GM12878 (cell line): ENCODE data around the gene PHRF1. TPM values are rescaled to one million over a fixed set of nuclear protein-coding genes. Genes with fewer than 3 reads are reported as not detected.
A peak's percentile ranks its signal among the peaks of the same experiment; 100 is the strongest.

Experiments
- ATAC-seq: fragments of 200-7000 bp; cut with Tn5 transposase; 3 replicates; pipeline ENCODE4 v1.9.1; 2020; ENCODE audit warnings: mild to moderate bottlenecking, moderate library complexity
- BruUV-seq: library from RNA; stranded (reverse); fragments of 400-500 nt; replicated peaks from 2 replicates; lab custom pipeline; 2021; lab: Mats Ljungman, UMichigan
- CTCF ChIA-PET: fragments of 300-600 bp; sonication (Branson Sonifier 250); formaldehyde crosslinking; extraction: SDS; loops from one replicate; lab custom pipeline; 2021; ENCODE audit warnings: inconsistent platforms; lab: Yijun Ruan, JAX
- POLR2A ChIA-PET: fragments of 350-600 bp; formaldehyde crosslinking; extraction: SDS; loops from one replicate; lab custom pipeline; 2021; ENCODE audit warnings: inconsistent platforms; lab: Charles Lee
- RAD21 ChIA-PET: fragments of 300-600 bp; sonication (Branson Sonifier 250); formaldehyde crosslinking; loops from one replicate; lab custom pipeline; 2023; ENCODE audit warnings: antibody characterized with exemption; ENCODE audit not compliant: unreplicated experiment; lab: Charles Lee
- SMC1A ChIA-PET: fragments of 300-600 bp; sonication (Branson Sonifier 250); formaldehyde crosslinking; loops from one replicate; lab custom pipeline; 2023; ENCODE audit not compliant: unreplicated experiment, uncharacterized antibody; lab: Charles Lee
- DNase-seq: peaks from one replicate; pipeline ENCODE4 v3.0.0-alpha.2; 2011; ENCODE audit warnings: low read depth, low spot score
- FAIRE-seq: peaks from 3 replicates; lab custom pipeline; 2011; peaks lifted over from hg19 to GRCh38; lab: Jason Lieb, UNC
- H2AFZ ChIP-seq: 2 replicates; pipeline ENCODE4 v1.6.0; 2011; ENCODE audit warnings: low read depth, low read length, control low read depth; ENCODE audit not compliant: control insufficient read depth
- H3K27ac ChIP-seq: 2 replicates; pipeline ENCODE4 v1.5.1; 2011; ENCODE audit warnings: control low read depth; ENCODE audit not compliant: control insufficient read depth, insufficient read depth
- H3K27me3 ChIP-seq, 2 experiments: replicated peaks in 1 of 2; 2 replicates each; pipeline versions ENCODE4 v1.6.0 to v1.6.1; 2011; ENCODE audit warnings: low read length in 1 of 2; ENCODE audit not compliant: control insufficient read depth in 2 of 2, insufficient read depth in 2 of 2
- H3K36me3 ChIP-seq, 2 experiments: 2 replicates each; pipeline ENCODE4 v1.5.1; 2011; ENCODE audit warnings: low read length in 1 of 2; ENCODE audit not compliant: control insufficient read depth in 2 of 2, insufficient read depth in 2 of 2
- H3K4me1 ChIP-seq: 2 replicates; pipeline ENCODE4 v1.6.1; 2011; ENCODE audit warnings: mild to moderate bottlenecking, low read length, moderate library complexity, mixed read lengths; ENCODE audit not compliant: control insufficient read depth, insufficient read depth
- H3K4me2 ChIP-seq: 2 replicates; pipeline ENCODE4 v1.6.0; 2011; ENCODE audit warnings: control low read depth; ENCODE audit not compliant: control insufficient read depth, insufficient read depth
- H3K4me3 ChIP-seq: fragments of 200-600 bp; sonication (generic); 2 replicates; pipeline ENCODE4 v1.5.1; 2016
- H3K79me2 ChIP-seq: 2 replicates; pipeline ENCODE4 v1.6.0; 2011; ENCODE audit warnings: low read length; ENCODE audit not compliant: control insufficient read depth, insufficient read depth
- H3K9ac ChIP-seq: 2 replicates; pipeline ENCODE4 v1.8.0; 2011; ENCODE audit warnings: low read length, control low read depth, mixed read lengths; ENCODE audit not compliant: control insufficient read depth, insufficient read depth
- H3K9me3 ChIP-seq: replicated peaks from 3 replicates; pipeline ENCODE4 v1.5.1; 2011; ENCODE audit warnings: mild to moderate bottlenecking, low read length; ENCODE audit not compliant: control insufficient read depth, insufficient read depth
- H4K20me1 ChIP-seq: 2 replicates; pipeline ENCODE4 v1.6.0; 2011; ENCODE audit not compliant: control insufficient read depth, insufficient read depth
- ASH2L ChIP-seq: fragments of 300-600, 200-600 bp; sonication (generic); IDR thresholded peaks from 2 replicates; pipeline ENCODE4 v1.6.1; 2017; ENCODE audit warnings: low read depth, mild to moderate bottlenecking, borderline replicate concordance
- CBX5 ChIP-seq: sonication (generic); IDR thresholded peaks from 2 replicates; pipeline ENCODE4 v1.6.1; 2016; ENCODE audit warnings: low read depth, moderate library complexity, mild to moderate bottlenecking, inconsistent platforms
- IRF3 ChIP-seq: fragments of 450-650 bp; IDR thresholded peaks from 2 replicates; pipeline ENCODE4 v1.6.1; 2014; ENCODE audit warnings: mild to moderate bottlenecking
- MAX ChIP-seq: IDR thresholded peaks from 2 replicates; pipeline ENCODE4 v1.6.1; 2012; ENCODE audit warnings: low read depth, low read length, improper control_type of control experiment
- MTA3 ChIP-seq: IDR thresholded peaks from 2 replicates; pipeline ENCODE4 v1.6.1; 2012; ENCODE audit warnings: low read length, inconsistent platforms, borderline replicate concordance
- NFYA ChIP-seq: IDR thresholded peaks from 2 replicates; pipeline ENCODE4 v1.6.1; 2011; ENCODE audit warnings: low read depth, mild to moderate bottlenecking, low read length, improper control_type of control experiment, borderline replicate concordance
- NRF1 ChIP-seq: conservative IDR thresholded peaks from 2 replicates; pipeline ENCODE4 v1.6.1; 2011; ENCODE audit warnings: mild to moderate bottlenecking, low read depth, low read length, improper control_type of control experiment
- POLR2AphosphoS2 ChIP-seq: IDR thresholded peaks from 2 replicates; pipeline ENCODE4 v1.6.1; 2011; ENCODE audit warnings: low read depth, mild to moderate bottlenecking, low read length, improper control_type of control experiment, moderate library complexity
- RELB ChIP-seq: fragments of 450-650 bp; IDR thresholded peaks from 2 replicates; pipeline ENCODE4 v1.6.1; 2017; ENCODE audit warnings: low read depth, mild to moderate bottlenecking, moderate library complexity
- RFX5 ChIP-seq: IDR thresholded peaks from 2 replicates; pipeline ENCODE4 v1.6.1; 2011; ENCODE audit warnings: low read depth, low read length, improper control_type of control experiment
- SIX5 ChIP-seq: IDR thresholded peaks from 2 replicates; pipeline ENCODE4 v1.6.1; 2011; ENCODE audit warnings: mild to moderate bottlenecking, low read depth, low read length, moderate library complexity; ENCODE audit not compliant: severe bottlenecking
- SMC3 ChIP-seq: IDR thresholded peaks from 2 replicates; pipeline ENCODE4 v1.6.1; 2011; ENCODE audit warnings: low read length, improper control_type of control experiment, borderline replicate concordance
- SUPT20H ChIP-seq: IDR thresholded peaks from 2 replicates; pipeline ENCODE4 v1.6.1; 2011; ENCODE audit warnings: low read depth, mild to moderate bottlenecking, low read length, moderate library complexity, borderline replicate concordance; ENCODE audit not compliant: control insufficient read depth
- USF1 ChIP-seq: IDR thresholded peaks from 2 replicates; pipeline ENCODE4 v1.6.1; 2011; ENCODE audit warnings: borderline replicate concordance, low read depth, mild to moderate bottlenecking, moderate library complexity, mixed read lengths, low read length; ENCODE audit not compliant: insufficient read depth; ENCODE audit errors: extremely low read length
- ZBED1 ChIP-seq: IDR thresholded peaks from 2 replicates; pipeline ENCODE4 v1.6.1; 2016; ENCODE audit warnings: borderline replicate concordance
- ZNF274 ChIP-seq: IDR thresholded peaks from one replicate; pipeline ENCODE4 v1.8.0; 2011; ENCODE audit not compliant: insufficient read length, insufficient read depth
- ZNF622 ChIP-seq: fragments of 450-650 bp; IDR thresholded peaks from 2 replicates; pipeline ENCODE4 v1.6.1; 2017; ENCODE audit warnings: mild to moderate bottlenecking, inconsistent platforms
- WGBS: methylation state at CpG from one replicate; pipeline ENCODE4 v1.1.6; 2016; ENCODE audit warnings: low lambda C conversion rate; ENCODE audit not compliant: insufficient replicate concordance, insufficient coverage; ENCODE audit errors: missing lambda C conversion rate; 5-methylcytosine and 5-hydroxymethylcytosine counted together
- in situ Hi-C: fragments of 300-500 bp; cut with MboI; formaldehyde crosslinking; loops from 9 replicates; pipeline ENCODE4 v1.14.3; 2018; ENCODE audit warnings: mixed read lengths
- intact Hi-C: fragments of 100-400 bp; cut with micrococcal nuclease; formaldehyde crosslinking; loops from one replicate; pipeline ENCODE4 v1.14.2; 2022; ENCODE audit not compliant: unreplicated experiment
- polyA plus RNA-seq, 11 experiments: library from polyadenylated mRNA; depleted of rRNA in 4 of 11; unstranded in 6 of 11; stranded (reverse) in 5 of 11; fragments of >200 nt; fragmentation: Nextera tagmentation in 4 of 11; fragmentation: Illumina TruSeq in 1 of 11; extraction: Ambion mirVana in 4 of 11; extraction: Trizol in 1 of 11; gene quantifications; 1 replicate in 1 of 11; 2 replicates in 10 of 11; pipeline versions ENCODE4 v1.2.1 to v1.2.3, GENCODE V29; 2011 to 2016; ENCODE audit warnings: inconsistent platforms in 2 of 11, missing spikeins in 2 of 11, low read depth in 1 of 11
- total RNA-seq, 4 experiments: library from RNA; depleted of rRNA in 3 of 4; stranded (reverse); fragments of >200 nt in 3 of 4; fragmentation: Illumina TruSeq in 1 of 4; extraction: Trizol in 1 of 4; gene quantifications; 2 replicates each; pipeline versions ENCODE4 v1.2.1 to v1.2.3, GENCODE V29; 2013 to 2021

Gene PHRF1
- total and polyA plus RNA-seq, 10 of the 15 experiments (the other 5 are each of a cell fraction or from before 2014, with no cell fraction given) = 0.13 to 43.5 (median 15.1) TPM

- Histone ChIP-seq H3K4me3 (peak overlapping the region; percentile 61; the same call in 1 of the 2 replicates), H4K20me1 (peaks cover 11% of the 10 kb centered on the region), H3K4me2 (peak overlapping the region; percentile 60), H3K27me3 (no peaks in the 10 kb centered on the region), H3K27ac (peak overlapping the region; percentile 100), H3K4me1 (peaks cover 14% of the 10 kb centered on the region), H2AFZ (no peak overlapping the region; the same call in 1 of the 2 replicates), H3K79me2 (peaks cover 26% of the 10 kb centered on the region), H3K9ac (peak overlapping the region; percentile 91), H3K36me3 (peaks cover 10 to 20% of the 10 kb centered on the region in 2 experiments; a peak in 3 of 4 replicates), H3K9me3 (no peaks in the 10 kb centered on the region)
- ChIA-PET SMC1A (no interaction called here), CTCF (interaction anchor here (0.8 kb wide), 1 partner anchor 409 kb away, joined by 4 read pairs; the partner anchor contains the start of genes BET1L and RIC8A), POLR2A (interaction anchor here (0.6 to 1.6 kb wide), 7 partner anchors 9 to 309 kb away, joined by 3 to 10 read pairs (median 3); partner anchors contain the start of genes CHID1, IFITM2 and PHRF1), RAD21 (interaction anchor here (1.1 to 1.5 kb wide), 3 partner anchors 80 to 160 kb away, joined by 3 to 6 read pairs (median 4); no protein-coding TSS in a partner anchor)
- in situ Hi-C loops (no loop called here), intact Hi-C loops (loop anchor here (5.0 kb wide), 1 partner anchor 106 kb away; no protein-coding TSS in a partner anchor)
- no peak for DNase-seq
- no peak for ATAC-seq
- no peak for FAIRE-seq
- TSS peak; percentile 80 for BruUV-seq
- WGBS = 56% methylated on average over 39 of the region's 39 CpGs
- TF ChIP-seq SIX5 (no peak), IRF3 (no peak), ZNF622 (no peak), ZBED1 (0 out of 2 replicates have a peak, but pooled peaks have one; percentile 13), USF1 (no peak), POLR2AphosphoS2 (no peak), MAX (no peak), NFYA (no peak), ZNF274 (no peak), MTA3 (no peak), NRF1 (no peak), SMC3 (no peak), SUPT20H (no peak), CBX5 (no peak), RELB (0 out of 2 replicates have a peak, but pooled peaks have one; percentile 2), ASH2L (no peak), RFX5 (no peak)
Observed at GRCh38 chr11:616320-617198, 40.3 kb downstream of the PHRF1 start.
